ENCODE measurements around the gene KCNJ11. TPM values are rescaled to one million over a fixed set of nuclear protein-coding genes. Genes with fewer than 3 reads are reported as not detected.
"Not testable (repeated sequence)": the region's sequence is repeated elsewhere in the genome, so short reads cannot be mapped to it uniquely, and the experiment has no call there.

KCNJ11 gene
- total RNA-seq = 0.70 TPM

GRCh38 chr11:17388609-17389210, at the start of gene KCNJ11:
Gene KCNJ11 (minus strand): TSS chr11:17388659. CDS start chr11:17388091, 568 bp downstream.
- DNase-seq (ENCODE audit: low spot score) = no peak

- no peak for DNase-seq (ENCODE audit: low spot score)
These were observed 48.9 kb upstream of the KCNJ11 start for GRCh38 chr11:17437366-17437765.

- DNase-seq (ENCODE audit: low spot score) = no peak
These were observed 45.6 kb upstream of the KCNJ11 start for GRCh38 chr11:17434108-17434507.

GRCh38 chr11:17432002-17432401, 43.5 kb upstream of the KCNJ11 start:
- DNase-seq (ENCODE audit: low spot score) = no peak

GRCh38 chr11:17431139-17431538, 42.7 kb upstream of the KCNJ11 start:
- no peak for DNase-seq (ENCODE audit: low spot score)

GRCh38 chr11:17430616-17431015, 42.2 kb upstream of the KCNJ11 start:
- no peak for DNase-seq (ENCODE audit: low spot score)

GRCh38 chr11:17428925-17429324, 40.5 kb upstream of the KCNJ11 start:
- DNase-seq (ENCODE audit: low spot score) = no peak

- no peak for DNase-seq (ENCODE audit: low spot score)
These were observed 39.8 kb upstream of the KCNJ11 start for GRCh38 chr11:17428261-17428660.

- DNase-seq (ENCODE audit: low spot score) = not testable (repeated sequence)
These were observed 37.8 kb upstream of the KCNJ11 start for GRCh38 chr11:17426233-17426632.

GRCh38 chr11:17423533-17424310, 35.3 kb upstream of the KCNJ11 start:
- DNase-seq (ENCODE audit: low spot score) = no peak

GRCh38 chr11:17421781-17422180, 33.3 kb upstream of the KCNJ11 start:
- DNase-seq (ENCODE audit: low spot score) = no peak

GRCh38 chr11:17418444-17419081, 30.1 kb upstream of the KCNJ11 start:
- DNase-seq (ENCODE audit: low spot score) = no peak

- DNase-seq (ENCODE audit: low spot score) = no peak
These were observed 28.0 kb upstream of the KCNJ11 start for GRCh38 chr11:17416492-17416891.

- DNase-seq (ENCODE audit: low spot score) = no peak
These were observed 27.2 kb upstream of the KCNJ11 start for GRCh38 chr11:17415523-17416104.

GRCh38 chr11:17414992-17415391, 26.5 kb upstream of the KCNJ11 start:
- DNase-seq (ENCODE audit: low spot score) = no peak

- DNase-seq (ENCODE audit: low spot score) = no peak
These were observed 25.9 kb upstream of the KCNJ11 start for GRCh38 chr11:17414317-17414737.

- no peak for DNase-seq (ENCODE audit: low spot score)
These were observed 25.2 kb upstream of the KCNJ11 start for GRCh38 chr11:17413414-17414316.

- no peak for DNase-seq (ENCODE audit: low spot score)
These were observed 24.2 kb upstream of the KCNJ11 start for GRCh38 chr11:17412488-17413180.

- DNase-seq (ENCODE audit: low spot score) = no peak
These were observed 23.0 kb upstream of the KCNJ11 start for GRCh38 chr11:17411418-17411817.

- DNase-seq (ENCODE audit: low spot score) = no peak
These were observed 22.3 kb upstream of the KCNJ11 start for GRCh38 chr11:17410606-17411379.
